HepG2 (cell line): Measurements from ENCODE around the gene GABRR2. TPM values are rescaled to one million over a fixed set of nuclear protein-coding genes. Genes with fewer than 3 reads are reported as not detected.

Source experiments
- ATAC-seq: fragments of 200-7000 bp; cut with Tn5 transposase; 3 replicates; pipeline ENCODE4 v1.9.1; 2020; ENCODE audit warnings: mild to moderate bottlenecking, moderate library complexity
- BruUV-seq: library from RNA; stranded (reverse); fragments of 400-500 nt; replicated peaks from 2 replicates; lab custom pipeline; 2021; lab: Mats Ljungman, UMichigan
- CTCF ChIA-PET: fragments of 300-600 bp; formaldehyde crosslinking; extraction: SDS; loops from one replicate; lab custom pipeline; 2021; ENCODE audit warnings: low total read pairs, inconsistent platforms, low intra/inter-chr PET ratio; lab: Yijun Ruan, JAX
- POLR2A ChIA-PET: fragments of 350-600 bp; sonication (Branson Sonifier 250); formaldehyde crosslinking; loops from one replicate; lab custom pipeline; 2020; ENCODE audit warnings: antibody characterized with exemption, inconsistent platforms; lab: Yijun Ruan, JAX
- DNase-seq: peaks from one replicate; pipeline ENCODE4 v3.0.0-alpha.2; 2015; ENCODE audit warnings: low spot score
- FAIRE-seq: peaks from 3 replicates; lab custom pipeline; 2011; peaks lifted over from hg19 to GRCh38; lab: Jason Lieb, UNC
- H2AFZ ChIP-seq: one replicate; pipeline ENCODE4 v1.6.1; 2011; ENCODE audit warnings: low read length, inconsistent platforms
- H3K27ac ChIP-seq: fragments of 300-600 bp; 3 replicates; pipeline ENCODE4 v1.8.0; 2011; ENCODE audit warnings: mixed run types, mild to moderate bottlenecking, mixed read lengths, low read length, inconsistent platforms; ENCODE audit not compliant: insufficient read depth; ENCODE audit errors: extremely low read length
- H3K27me3 ChIP-seq, 2 experiments: fragments of 200-600 bp in 1 of 2; 2 replicates in 1 of 2; 3 replicates in 1 of 2; pipeline versions ENCODE4 v1.6.0 to v1.8.0; 2011; ENCODE audit warnings: low read length in 2 of 2, mild to moderate bottlenecking in 2 of 2, moderate library complexity in 2 of 2, inconsistent platforms in 1 of 2; ENCODE audit not compliant: insufficient read depth in 2 of 2, control insufficient read depth in 1 of 2
- H3K36me3 ChIP-seq, 2 experiments: fragments of 200-600 bp in 1 of 2; replicated peaks in 1 of 2; 2 replicates in 1 of 2; 3 replicates in 1 of 2; pipeline versions ENCODE4 v1.5.1 to v1.8.0; 2011; ENCODE audit warnings: low read length in 2 of 2, inconsistent platforms in 1 of 2; ENCODE audit not compliant: insufficient read depth in 2 of 2, control insufficient read depth in 1 of 2
- H3K4me1 ChIP-seq: 2 replicates; pipeline ENCODE4 v1.5.1; 2012; ENCODE audit warnings: low read length, inconsistent platforms; ENCODE audit not compliant: insufficient read depth
- H3K4me2 ChIP-seq: 2 replicates; pipeline ENCODE4 v1.6.0; 2011; ENCODE audit warnings: low read depth, low read length, inconsistent platforms
- H3K4me3 ChIP-seq, 3 experiments: fragments of 200-600 bp in 1 of 3; sonication (generic), shearing (Covaris generic) in 1 of 3; replicated peaks in 1 of 3; 2 replicates each; pipeline ENCODE4 v1.5.1; 2011 to 2016; ENCODE audit warnings: low read length in 3 of 3, inconsistent platforms in 2 of 3, low read depth in 2 of 3, mild to moderate bottlenecking in 2 of 3, control low read depth in 1 of 3, mixed read lengths in 1 of 3; ENCODE audit not compliant: insufficient read depth in 1 of 3
- H3K79me2 ChIP-seq: one replicate; pipeline ENCODE4 v1.6.1; 2011; ENCODE audit warnings: low read length, inconsistent platforms; ENCODE audit not compliant: insufficient read depth
- H3K9ac ChIP-seq: 2 replicates; pipeline ENCODE4 v1.6.0; 2011; ENCODE audit warnings: mild to moderate bottlenecking, low read depth, low read length, inconsistent platforms; ENCODE audit not compliant: insufficient read depth
- H3K9me3 ChIP-seq: 2 replicates; pipeline ENCODE4 v1.5.1; 2012; ENCODE audit warnings: mild to moderate bottlenecking, low read length
- H4K20me1 ChIP-seq: 2 replicates; pipeline ENCODE4 v1.6.0; 2011; ENCODE audit warnings: inconsistent platforms, mild to moderate bottlenecking, low read length, moderate library complexity; ENCODE audit not compliant: insufficient read depth
- EP300 ChIP-seq, 3 experiments: sonication (generic) in 1 of 3; formaldehyde crosslinking in 1 of 3; IDR thresholded peaks; 2 replicates each; pipeline versions ENCODE4 v1.5.1 to v1.6.1; 2011 to 2020; ENCODE audit warnings: low read depth in 2 of 3, low read length in 2 of 3, borderline replicate concordance in 1 of 3, improper control_type of control experiment in 1 of 3, mild to moderate bottlenecking in 1 of 3, missing genetic modification reagents in 1 of 3, moderate library complexity in 1 of 3
- GTF2F1 ChIP-seq: fragments of 150-350 bp; IDR thresholded peaks from 2 replicates; pipeline ENCODE4 v1.6.1; 2014; ENCODE audit warnings: low read length
- KMT2A ChIP-seq: sonication (generic); formaldehyde crosslinking; IDR thresholded peaks from 2 replicates; pipeline ENCODE4 v1.4.0; 2020; ENCODE audit warnings: missing genetic modification reagents
- SKIL ChIP-seq: sonication (generic); formaldehyde crosslinking; IDR thresholded peaks from 2 replicates; pipeline ENCODE4 v1.8.0; 2022; ENCODE audit warnings: missing genetic modification reagents, mild to moderate bottlenecking, moderate library complexity, borderline replicate concordance
- TCF12 ChIP-seq, 2 experiments: fragments of 450-650 bp in 1 of 2; sonication (generic) in 1 of 2; formaldehyde crosslinking in 1 of 2; IDR thresholded peaks; 2 replicates each; pipeline versions ENCODE4 v1.6.1 to v1.8.0; 2017 to 2022; ENCODE audit warnings: antibody characterized with exemption in 1 of 2, mild to moderate bottlenecking in 1 of 2, missing genetic modification reagents in 1 of 2, moderate library complexity in 1 of 2
- U2AF2 ChIP-seq: fragments of 200-400 bp; formaldehyde crosslinking; IDR thresholded peaks from 2 replicates; pipeline ENCODE4 v1.6.1; 2017; ENCODE audit warnings: low read depth, mild to moderate bottlenecking, low read length
- XBP1 ChIP-seq: sonication (generic); formaldehyde crosslinking; IDR thresholded peaks from 2 replicates; pipeline ENCODE4 v1.5.0; 2020; ENCODE audit warnings: missing genetic modification reagents
- ZNF101 ChIP-seq: sonication (generic); formaldehyde crosslinking; IDR thresholded peaks from 2 replicates; pipeline ENCODE4 v1.4.0; 2020; ENCODE audit warnings: mild to moderate bottlenecking, low read depth, missing genetic modification reagents, borderline replicate concordance
- ZNF275 ChIP-seq: sonication (generic); formaldehyde crosslinking; IDR thresholded peaks from 2 replicates; pipeline ENCODE4 v1.8.0; 2022; ENCODE audit warnings: missing genetic modification reagents, mild to moderate bottlenecking, inconsistent platforms, borderline replicate concordance
- ZNF333 ChIP-seq: sonication (generic); formaldehyde crosslinking; IDR thresholded peaks from 2 replicates; pipeline ENCODE4 v1.4.0; 2020; ENCODE audit warnings: mild to moderate bottlenecking, missing genetic modification reagents, borderline replicate concordance
- ZNF337 ChIP-seq: sonication (generic); formaldehyde crosslinking; IDR thresholded peaks from 2 replicates; pipeline ENCODE4 v1.5.1; 2020; ENCODE audit warnings: missing genetic modification reagents, low read depth, mild to moderate bottlenecking, borderline replicate concordance
- ZNF619 ChIP-seq: sonication (generic); formaldehyde crosslinking; IDR thresholded peaks from 2 replicates; pipeline ENCODE4 v1.4.0; 2020; ENCODE audit warnings: mild to moderate bottlenecking, missing genetic modification reagents
- WGBS: methylation state at CpG from one replicate; pipeline ENCODE4 v1.1.6; 2017; ENCODE audit warnings: low lambda C conversion rate; 5-methylcytosine and 5-hydroxymethylcytosine counted together
- in situ Hi-C: cut with HindIII; loops from 2 replicates; pipeline ENCODE4 v1.10.0; 2017; ENCODE audit warnings: low pct_unique_long_range_greater_than_20kb; ENCODE audit not compliant: extremely low pct_ligation_motif_present
- intact Hi-C: fragments of 100-400 bp; cut with micrococcal nuclease; formaldehyde crosslinking; loops from one replicate; pipeline ENCODE4 v1.10.0; 2022; ENCODE audit not compliant: unreplicated experiment
- polyA plus RNA-seq, 8 experiments: library from polyadenylated mRNA; depleted of rRNA in 3 of 8; stranded (reverse) in 7 of 8; unstranded in 1 of 8; fragments of >200 nt; fragmentation: Illumina TruSeq in 4 of 8; extraction: Trizol in 4 of 8; gene quantifications; 2 replicates each; pipeline versions ENCODE4 v1.2.1 to v1.2.3, GENCODE V29; 2011 to 2016; ENCODE audit warnings: low read depth in 4 of 8, missing spikeins in 1 of 8, mixed read lengths in 1 of 8; ENCODE audit not compliant: insufficient read depth in 1 of 8
- total RNA-seq, 5 experiments: library from RNA; depleted of rRNA; stranded (reverse); fragments of >200 nt; fragmentation: Illumina TruSeq; extraction: Trizol; gene quantifications; 2 replicates each; pipeline ENCODE4 v1.2.3, GENCODE V29; 2016; ENCODE audit warnings: low read depth in 1 of 5

The GABRR2 gene
- total and polyA plus RNA-seq, 2 of the 13 experiments (the other 11 are each of a cell fraction or from before 2014, with no cell fraction given), result 0.13 TPM; not detected in 1

GRCh38 chr6:89269252-89269651 lies 45.8 kb downstream of the GABRR2 start:
- TF ChIP-seq U2AF2, result no peak
- TF ChIP-seq KMT2A, result no peak
- no peak for TF ChIP-seq SKIL (CRISPR knock-in tag)
- no peak for TF ChIP-seq GTF2F1
- TF ChIP-seq TCF12 (IDR thresholded peaks at IDR 0.05), result no peak
- no peak for TF ChIP-seq TCF12 (CRISPR knock-in tag; IDR thresholded peaks at IDR 0.05)
- TF ChIP-seq ZNF275, result no peak
- no peak for TF ChIP-seq ZNF619
- TF ChIP-seq ZNF333 (CRISPR knock-in tag), result no peak
- no peak for TF ChIP-seq ZNF337 (CRISPR knock-in tag)
- no peak for TF ChIP-seq ZNF101 (CRISPR knock-in tag)
- no peak for TF ChIP-seq EP300 (IDR thresholded peaks at IDR 0.05; ENCODE audit: low read depth in 2 of 2, low read length in 2 of 2)
- no peak for TF ChIP-seq EP300 (CRISPR knock-in tag; IDR thresholded peaks at IDR 0.05; ENCODE audit: borderline replicate concordance)
- TF ChIP-seq XBP1 (CRISPR knock-in tag), result no peak
- no peaks in the 10 kb centered on the region for H4K20me1 ChIP-seq
- WGBS, result 0% methylated on average over 1 of the region's 3 CpGs
- H3K4me1 ChIP-seq, result no peaks in the 10 kb centered on the region
- no peak overlapping the region for H3K27ac ChIP-seq
- in situ Hi-C loops, result no loop called here
- no peak overlapping the region for H2AFZ ChIP-seq
- no peaks in the 10 kb centered on the region for H3K9me3 ChIP-seq
- ATAC-seq (no peak), DNase-seq (no peak), FAIRE-seq (no peak)
- no peak overlapping the region for H3K4me3 ChIP-seq
- ChIA-PET POLR2A (no interaction called here), CTCF (no interaction called here)
- H3K27me3 ChIP-seq, result peaks cover 1 to 22% of the 10 kb centered on the region in 2 experiments; a peak in 2 of 5 replicates
- H3K79me2 ChIP-seq, result no peaks in the 10 kb centered on the region
- no peak overlapping the region for H3K9ac ChIP-seq
- no peak overlapping the region for H3K4me2 ChIP-seq
- H3K36me3 ChIP-seq, result no peaks in the 10 kb centered on the region
- no TSS peak for BruUV-seq
- intact Hi-C loops, result no loop called here
